LNCAP (cell line): ENCODE results near the gene PICALM.

Experiments
- TF ChIP-seq, protein P1 (sequence below): fragments of 450-650 bp; IDR thresholded peaks from 2 replicates; pipeline ENCODE4 v1.5.1; 2017; ENCODE audit warnings: mild to moderate bottlenecking

The PICALM gene

DNA sequence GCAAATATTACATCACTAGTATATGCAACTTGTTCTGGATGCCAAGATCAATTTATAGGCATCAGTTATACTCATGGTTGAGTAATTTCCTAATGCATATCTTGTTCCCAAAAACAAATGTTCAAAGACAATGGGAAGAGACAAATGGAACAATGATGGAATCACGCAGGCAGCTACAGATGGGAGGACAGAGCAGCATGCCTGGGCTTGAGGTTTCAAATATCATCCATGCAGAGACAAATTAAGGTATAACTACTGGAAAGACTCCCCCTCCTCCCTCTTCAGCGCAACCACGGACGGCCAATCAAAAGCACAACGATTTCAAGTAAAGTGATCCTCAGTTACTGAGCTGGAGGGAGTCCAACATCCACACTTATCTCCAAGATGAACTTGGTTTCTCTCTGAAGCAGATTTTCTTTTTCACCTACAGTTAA is 106.9 kb downstream of the PICALM start:
- TF ChIP-seq, protein P1, sequence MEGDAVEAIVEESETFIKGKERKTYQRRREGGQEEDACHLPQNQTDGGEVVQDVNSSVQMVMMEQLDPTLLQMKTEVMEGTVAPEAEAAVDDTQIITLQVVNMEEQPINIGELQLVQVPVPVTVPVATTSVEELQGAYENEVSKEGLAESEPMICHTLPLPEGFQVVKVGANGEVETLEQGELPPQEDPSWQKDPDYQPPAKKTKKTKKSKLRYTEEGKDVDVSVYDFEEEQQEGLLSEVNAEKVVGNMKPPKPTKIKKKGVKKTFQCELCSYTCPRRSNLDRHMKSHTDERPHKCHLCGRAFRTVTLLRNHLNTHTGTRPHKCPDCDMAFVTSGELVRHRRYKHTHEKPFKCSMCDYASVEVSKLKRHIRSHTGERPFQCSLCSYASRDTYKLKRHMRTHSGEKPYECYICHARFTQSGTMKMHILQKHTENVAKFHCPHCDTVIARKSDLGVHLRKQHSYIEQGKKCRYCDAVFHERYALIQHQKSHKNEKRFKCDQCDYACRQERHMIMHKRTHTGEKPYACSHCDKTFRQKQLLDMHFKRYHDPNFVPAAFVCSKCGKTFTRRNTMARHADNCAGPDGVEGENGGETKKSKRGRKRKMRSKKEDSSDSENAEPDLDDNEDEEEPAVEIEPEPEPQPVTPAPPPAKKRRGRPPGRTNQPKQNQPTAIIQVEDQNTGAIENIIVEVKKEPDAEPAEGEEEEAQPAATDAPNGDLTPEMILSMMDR: no peak

DNA sequence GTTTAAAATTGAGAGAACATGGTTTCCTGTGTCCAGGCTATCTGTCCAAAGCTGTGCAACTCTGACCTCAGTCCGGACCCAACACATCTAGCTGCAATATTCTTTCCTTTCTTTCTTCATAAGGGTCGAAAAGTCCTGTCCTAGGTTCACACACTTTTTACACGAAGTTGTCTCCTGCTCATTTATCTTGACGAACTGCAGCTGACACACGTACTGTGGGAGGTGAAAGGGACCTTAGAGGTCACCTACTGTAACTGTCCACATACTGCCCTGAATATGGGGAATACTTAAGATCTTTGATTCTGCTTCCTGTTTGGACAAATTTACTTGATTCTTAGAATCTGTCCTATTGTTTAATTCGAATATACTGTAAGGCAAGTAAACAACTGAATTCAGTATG is 107.8 kb downstream of the PICALM start:
- TF ChIP-seq, protein P1: no peak

DNA sequence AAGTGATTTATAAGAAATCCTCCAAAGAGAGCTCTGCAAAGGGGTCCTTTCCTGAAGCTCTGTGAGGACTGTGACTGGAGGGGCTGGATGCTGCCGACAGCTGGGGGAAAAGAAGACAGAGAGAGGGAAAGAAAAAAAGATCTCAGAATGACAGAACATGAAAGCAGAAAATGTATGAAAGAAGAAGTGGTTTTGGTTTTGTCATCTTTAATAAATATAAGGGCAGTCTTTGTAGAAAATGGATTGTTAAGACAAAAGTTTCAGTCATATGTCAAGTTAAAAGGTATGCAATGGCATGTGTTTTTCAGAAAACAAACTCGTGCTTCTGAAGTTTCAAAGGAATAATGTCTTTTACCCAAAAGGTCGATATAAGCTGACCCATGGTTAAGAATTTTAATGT is 108.2 kb downstream of the PICALM start:
- TF ChIP-seq, protein P1: no peak

DNA sequence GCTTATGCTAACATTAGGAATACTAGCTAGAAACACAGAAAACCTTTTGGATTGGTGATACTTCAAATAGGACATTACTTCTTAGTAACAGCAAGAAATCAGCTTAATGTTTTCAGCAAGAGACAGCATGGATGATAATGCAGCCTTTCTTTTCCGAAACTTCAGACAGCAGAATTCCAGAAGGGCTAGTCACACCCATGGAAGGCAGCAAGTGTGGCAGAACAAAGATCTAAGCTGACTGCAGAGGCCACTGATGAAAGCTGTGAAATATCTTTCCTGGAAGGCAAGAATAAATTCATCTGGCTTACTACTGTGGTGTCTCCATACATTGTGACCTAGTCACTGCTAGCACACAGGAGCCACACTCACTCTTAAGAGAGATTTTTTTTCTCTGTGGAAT is 113.4 kb downstream of the PICALM start:
- TF ChIP-seq, protein P1: no peak

DNA sequence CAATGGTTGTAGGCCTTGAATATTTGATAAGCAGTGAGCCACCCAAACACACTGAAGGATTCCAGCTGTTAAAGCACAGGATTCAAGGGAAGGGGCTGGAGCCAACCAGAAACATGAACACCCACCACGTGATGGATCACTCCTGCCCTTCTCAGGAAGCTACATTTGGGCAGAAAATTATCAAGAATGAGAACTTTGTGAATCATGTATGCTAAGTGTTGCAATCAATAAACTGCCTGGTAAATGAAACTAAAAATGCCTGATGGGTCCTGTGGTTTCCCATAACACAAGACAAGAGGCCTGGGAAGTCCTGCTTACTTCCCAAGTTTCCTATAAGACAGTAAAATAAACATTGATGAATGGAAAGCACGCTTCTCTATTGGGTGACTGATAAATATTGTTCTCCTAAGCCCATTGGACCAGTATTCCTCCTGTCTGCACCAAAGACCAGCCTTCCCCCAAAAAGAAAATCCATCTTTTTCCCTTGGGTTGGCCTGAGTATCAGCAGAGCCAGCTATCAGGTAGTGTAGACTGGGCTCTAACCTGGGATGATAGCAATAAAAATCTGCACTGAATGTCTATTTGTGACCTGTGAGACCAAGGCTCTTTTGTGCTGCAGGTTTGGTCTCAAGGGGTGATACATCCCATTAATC is 115.3 kb downstream of the PICALM start:
- TF ChIP-seq, protein P1: no peak

DNA sequence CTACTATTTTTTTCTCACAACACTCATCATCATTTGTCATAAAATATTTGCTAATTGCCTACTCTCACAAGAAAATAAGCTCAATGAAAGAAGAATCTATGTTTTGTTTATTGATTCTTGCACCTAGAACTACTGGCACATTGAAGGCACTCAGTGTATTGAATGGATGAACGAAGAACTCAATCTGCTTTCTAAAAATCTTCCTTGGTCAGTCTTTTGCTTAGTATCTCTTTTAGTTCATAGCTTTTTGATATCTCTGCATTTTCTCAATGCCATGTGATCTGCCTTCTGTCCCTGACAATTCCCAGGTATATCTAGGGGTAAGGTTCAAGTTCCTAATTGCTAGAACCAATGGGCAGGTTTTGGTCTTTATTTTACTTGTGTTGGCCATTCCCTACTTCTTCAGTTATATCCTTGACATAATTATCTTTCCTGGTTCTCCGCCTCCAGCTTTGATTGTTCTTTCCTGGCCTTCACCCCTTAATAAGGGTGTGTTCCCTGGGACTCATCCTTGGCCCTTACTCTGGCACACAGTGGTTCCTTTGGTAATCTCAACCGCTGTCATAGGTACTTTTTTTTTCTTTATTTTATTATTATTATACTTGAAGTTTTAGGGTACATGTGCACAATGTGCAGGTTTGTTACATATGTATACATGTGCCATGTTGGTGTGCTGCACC is 117.3 kb downstream of the PICALM start:
- TF ChIP-seq, protein P1: no peak

DNA sequence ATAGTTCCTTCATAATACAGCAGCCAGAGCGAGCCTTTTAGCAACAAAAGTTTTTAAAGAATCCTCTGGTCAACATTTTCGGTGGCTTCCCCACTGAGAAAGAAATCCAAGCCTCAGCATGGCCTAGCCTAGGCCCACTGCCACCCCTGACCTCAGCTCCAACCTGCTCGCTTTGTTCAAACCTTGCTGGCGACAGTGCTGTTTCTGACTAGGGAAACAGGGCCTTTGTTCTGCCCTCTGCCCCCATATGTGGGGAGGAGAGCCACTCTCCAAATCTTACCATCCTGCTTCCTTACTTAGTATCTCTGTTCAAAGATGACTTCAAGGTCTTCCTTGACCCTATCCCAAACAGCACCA is 117.9 kb downstream of the PICALM start:
- TF ChIP-seq, protein P1: no peak
